Measurements from ENCODE around the gene NHERF2.

NHERF2 gene

GRCh38 chr16:1985466-1986150, 41.1 kb upstream of the NHERF2 start:
- DNase-seq (ENCODE audit: low read depth) = no peak
- TF ChIP-seq CTCF (conservative IDR thresholded peaks at IDR 0.05; ENCODE audit: low read length) = no peak
- H3K4me3 ChIP-seq (ENCODE audit: low read length) = peak overlapping the region; percentile 76; the same call in 1 of the 2 replicates

GRCh38 chr16:1987198-1987597, 39.5 kb upstream of the NHERF2 start:
- TF ChIP-seq CTCF (conservative IDR thresholded peaks at IDR 0.05; ENCODE audit: low read length) = no peak
- no peak overlapping the region for H3K4me3 ChIP-seq (ENCODE audit: low read length)
- no peak for DNase-seq (ENCODE audit: low read depth)

GRCh38 chr16:1989209-1990100, 37.2 kb upstream of the NHERF2 start, which contains the start of gene SYNGR3:
TSS of gene SYNGR3 (plus strand) at chr16:1989970. CDS start at chr16:1990103, 133 bp downstream.
- no peak for DNase-seq (ENCODE audit: low read depth)
- no peak within 1 kb of the TSS; the same call in 1 of the 2 replicates for H3K4me3 ChIP-seq (ENCODE audit: low read length)
- TF ChIP-seq CTCF (conservative IDR thresholded peaks at IDR 0.05; ENCODE audit: low read length) = no peak

GRCh38 chr16:1990101-1990350, 36.7 kb upstream of the NHERF2 start:
- TF ChIP-seq CTCF (conservative IDR thresholded peaks at IDR 0.05; ENCODE audit: low read length) = no peak
- no peak overlapping the region for H3K4me3 ChIP-seq (ENCODE audit: low read length)
- DNase-seq (ENCODE audit: low read depth) = no peak

- H3K4me3 ChIP-seq (ENCODE audit: low read length) = no peak overlapping the region; the same call in 1 of the 2 replicates
- no peak for TF ChIP-seq CTCF (conservative IDR thresholded peaks at IDR 0.05; ENCODE audit: low read length)
- no peak for DNase-seq (ENCODE audit: low read depth)
These were observed 36.2 kb upstream of the NHERF2 start for GRCh38 chr16:1990351-1991134.

GRCh38 chr16:1991135-1991551, 35.6 kb upstream of the NHERF2 start:
- H3K4me3 ChIP-seq (ENCODE audit: low read length) = no peak overlapping the region
- no peak for DNase-seq (ENCODE audit: low read depth)
- TF ChIP-seq CTCF (conservative IDR thresholded peaks at IDR 0.05; ENCODE audit: low read length) = no peak

Measured in AG10803 (cell line).